WTC11 (cell line): ENCODE results near the gene ACRBP. TPM values are rescaled to one million over a fixed set of nuclear protein-coding genes. Genes with fewer than 3 reads are reported as not detected.

Experiments
- ATAC-seq: fragments of 200-7000 bp; cut with Tn5 transposase; 2 replicates; pipeline ENCODE4 v1.10.0; 2021; ENCODE audit warnings: mild to moderate bottlenecking, moderate library complexity
- CTCF ChIA-PET: fragments of 300-600 bp; sonication (Branson Sonifier 250); formaldehyde crosslinking; loops from one replicate; lab custom pipeline; 2021; ENCODE audit warnings: antibody characterized with exemption; lab: Charles Lee
- POLR2A ChIA-PET: fragments of 350-600 bp; sonication (Branson Sonifier 250); formaldehyde crosslinking; loops from one replicate; lab custom pipeline; 2021; ENCODE audit warnings: antibody characterized with exemption; lab: Charles Lee
- DNase-seq: peaks from one replicate; pipeline ENCODE4 v3.0.0; 2021; ENCODE audit warnings: low spot score
- H3K27ac Mint-ChIP-seq: 2 replicates; pipeline ENCODE4 v1.8.0; 2021; ENCODE audit warnings: mixed read lengths
- H3K27me3 Mint-ChIP-seq: 2 replicates; pipeline ENCODE4 v1.8.0; 2021; ENCODE audit warnings: low read depth, mild to moderate bottlenecking, moderate library complexity, mixed read lengths
- H3K36me3 Mint-ChIP-seq: 2 replicates; pipeline ENCODE4 v1.8.0; 2021; ENCODE audit warnings: mixed read lengths
- H3K4me1 Mint-ChIP-seq: 2 replicates; pipeline ENCODE4 v1.8.0; 2022; ENCODE audit warnings: mixed read lengths
- H3K4me3 Mint-ChIP-seq: 2 replicates; pipeline ENCODE4 v1.8.0; 2021; ENCODE audit warnings: mild to moderate bottlenecking, moderate library complexity, mixed read lengths
- H3K9me3 Mint-ChIP-seq: 2 replicates; pipeline ENCODE4 v1.8.0; 2021; ENCODE audit warnings: mixed read lengths
- AR ChIP-seq: fragments of 250-450 bp; sonication (Bioruptor Pico); IDR thresholded peaks from 2 replicates; pipeline ENCODE4 v1.9.0; 2021; ENCODE audit warnings: mild to moderate bottlenecking
- ATF1 ChIP-seq: sonication (generic); formaldehyde crosslinking; IDR thresholded peaks from 2 replicates; pipeline ENCODE4 v1.8.1; 2023; ENCODE audit warnings: mild to moderate bottlenecking, moderate library complexity, missing genetic modification reagents
- CREB1 ChIP-seq: sonication (generic); formaldehyde crosslinking; IDR thresholded peaks from 2 replicates; pipeline ENCODE4 v1.8.0; 2023; ENCODE audit warnings: mild to moderate bottlenecking, missing genetic modification reagents
- E2F4 ChIP-seq: sonication (generic); formaldehyde crosslinking; IDR thresholded peaks from 2 replicates; pipeline ENCODE4 v1.8.1; 2022; ENCODE audit warnings: low read depth, mild to moderate bottlenecking, moderate library complexity, missing genetic modification reagents, borderline replicate concordance
- E2F5 ChIP-seq: sonication (generic); formaldehyde crosslinking; IDR thresholded peaks from 2 replicates; pipeline ENCODE4 v1.8.1; 2022; ENCODE audit warnings: mild to moderate bottlenecking, moderate library complexity, missing genetic modification reagents
- FOXJ3 ChIP-seq: sonication (generic); formaldehyde crosslinking; IDR thresholded peaks from 2 replicates; pipeline ENCODE4 v1.9.0; 2021; ENCODE audit warnings: missing genetic modification reagents, mild to moderate bottlenecking, borderline replicate concordance
- FOXK1 ChIP-seq: sonication (generic); formaldehyde crosslinking; IDR thresholded peaks from 2 replicates; pipeline ENCODE4 v1.8.0; 2022; ENCODE audit warnings: mild to moderate bottlenecking, moderate library complexity, missing genetic modification reagents
- FOXP1 ChIP-seq: sonication (generic); formaldehyde crosslinking; IDR thresholded peaks from 2 replicates; pipeline ENCODE4 v1.8.0; 2022; ENCODE audit warnings: missing genetic modification reagents, mild to moderate bottlenecking, moderate library complexity, borderline replicate concordance
- GRHL2 ChIP-seq: fragments of 250-450 bp; sonication (Bioruptor Pico); IDR thresholded peaks from 2 replicates; pipeline ENCODE4 v1.8.0; 2022; ENCODE audit warnings: mild to moderate bottlenecking, moderate library complexity; ENCODE audit not compliant: insufficient replicate concordance, severe bottlenecking
- HMGA2 ChIP-seq: fragments of 250-450 bp; sonication (Bioruptor Pico); IDR thresholded peaks from 2 replicates; pipeline ENCODE4 v1.4.0; 2021; ENCODE audit warnings: mild to moderate bottlenecking, moderate library complexity
- IRF2 ChIP-seq: sonication (generic); formaldehyde crosslinking; IDR thresholded peaks from 2 replicates; pipeline ENCODE4 v1.8.0; 2022; ENCODE audit warnings: low read depth, missing genetic modification reagents, borderline replicate concordance
- MLX ChIP-seq: sonication (generic); formaldehyde crosslinking; IDR thresholded peaks from 2 replicates; pipeline ENCODE4 v1.8.1; 2023; ENCODE audit warnings: mild to moderate bottlenecking, missing genetic modification reagents, moderate library complexity
- SMAD3 ChIP-seq: sonication (generic); formaldehyde crosslinking; IDR thresholded peaks from 2 replicates; pipeline ENCODE4 v1.8.0; 2022; ENCODE audit warnings: missing genetic modification reagents, mild to moderate bottlenecking, borderline replicate concordance
- USF2 ChIP-seq: sonication (generic); formaldehyde crosslinking; IDR thresholded peaks from 2 replicates; pipeline ENCODE4 v1.8.1; 2023; ENCODE audit warnings: mild to moderate bottlenecking, missing genetic modification reagents, moderate library complexity
- ZMAT4 ChIP-seq: fragments of 250-450 bp; sonication (Bioruptor Pico); IDR thresholded peaks from 2 replicates; pipeline ENCODE4 v1.9.0; 2021; ENCODE audit warnings: mild to moderate bottlenecking
- ZNF138 ChIP-seq: sonication (generic); formaldehyde crosslinking; conservative IDR thresholded peaks from 2 replicates; pipeline ENCODE4 v1.8.1; 2022; ENCODE audit warnings: mild to moderate bottlenecking, moderate library complexity, missing genetic modification reagents
- ZNF219 ChIP-seq: sonication (generic); formaldehyde crosslinking; IDR thresholded peaks from 2 replicates; pipeline ENCODE4 v1.8.0; 2023; ENCODE audit warnings: missing genetic modification reagents, mild to moderate bottlenecking, borderline replicate concordance
- ZNF532 ChIP-seq: fragments of 250-450 bp; sonication (Bioruptor Pico); IDR thresholded peaks from 2 replicates; pipeline ENCODE4 v1.9.0; 2021; ENCODE audit warnings: mild to moderate bottlenecking, borderline replicate concordance
- ZSCAN18 ChIP-seq: fragments of 250-450 bp; sonication (Bioruptor Pico); IDR thresholded peaks from 2 replicates; pipeline ENCODE4 v2.1.2; 2022; ENCODE audit warnings: mild to moderate bottlenecking, moderate library complexity
- total RNA-seq: library from RNA; stranded (reverse); gene quantifications from 3 replicates; pipeline ENCODE4 v1.2.3, GENCODE V29; 2021

ACRBP gene
- total RNA-seq, 1 experiment from 2014 or later = 2.1 TPM

- no peaks in the 10 kb centered on the region; the same call in 1 of the 2 replicates for H3K4me1 Mint-ChIP-seq
- ATAC-seq = peak; percentile 26
- DNase-seq = peak; percentile 22
- no peaks in the 10 kb centered on the region for H3K9me3 Mint-ChIP-seq
- ChIA-PET CTCF (interaction anchor here (0.8 to 3.3 kb wide), 6 partner anchors 12 to 97 kb away, joined by 4 to 20 read pairs (median 6); partner anchors contain the start of gene ZNF384), POLR2A (interaction anchor here (0.6 to 1.0 kb wide), 2 partner anchors 21 to 119 kb away, joined by 3 to 5 read pairs; partner anchors contain the start of gene ZNF384)
- no peak overlapping the region for H3K4me3 Mint-ChIP-seq
- H3K27me3 Mint-ChIP-seq = no peaks in the 10 kb centered on the region; the same call in 1 of the 2 replicates
- H3K36me3 Mint-ChIP-seq = peaks cover 50% of the 10 kb centered on the region
- H3K27ac Mint-ChIP-seq = no peak overlapping the region
- TF ChIP-seq IRF2 (CRISPR knock-in tag) (no peak), CREB1 (CRISPR knock-in tag) (no peak), ZMAT4 (CRISPR knock-in tag) (no peak), SMAD3 (CRISPR knock-in tag) (no peak), AR (no peak), E2F5 (CRISPR knock-in tag) (no peak), FOXJ3 (CRISPR knock-in tag) (no peak), E2F4 (CRISPR knock-in tag) (no peak), FOXP1 (CRISPR knock-in tag) (no peak), ATF1 (CRISPR knock-in tag) (no peak), ZNF532 (CRISPR knock-in tag) (no peak), ZNF138 (no peak), GRHL2 (no peak), MLX (CRISPR knock-in tag) (no peak), HMGA2 (CRISPR knock-in tag) (no peak), ZNF219 (CRISPR knock-in tag) (no peak), USF2 (CRISPR knock-in tag) (no peak), ZSCAN18 (CRISPR knock-in tag) (no peak), FOXK1 (CRISPR knock-in tag) (no peak)
Measured at GRCh38 chr12:6667559-6668210, 20.5 kb upstream of the ACRBP start.
